Hematopoietic multipotent progenitor cell treated with erythropoietin and hydrocortisone succinate and interleukin-3 and kit ligand, for 17 days (in vitro differentiated cells): Measurements from ENCODE around the gene RHBDD3.
A peak's percentile ranks its signal among the peaks of the same experiment; 100 is the strongest.
"Not testable (repeated sequence)": the region's sequence is repeated elsewhere in the genome, so short reads cannot be mapped to it uniquely, and the experiment has no call there.

Experiments
- DNase-seq: peaks from one replicate; pipeline ENCODE4 v3.0.0-alpha.2; 2015; ENCODE audit warnings: low spot score

RHBDD3 gene

GRCh38 chr22:29251981-29252911, 15.5 kb downstream of the RHBDD3 start:
- no peak for DNase-seq

GRCh38 chr22:29251265-29251664, 16.5 kb downstream of the RHBDD3 start:
- DNase-seq: no peak

GRCh38 chr22:29247891-29248290, 19.9 kb downstream of the RHBDD3 start:
- DNase-seq: not testable (repeated sequence)

- peak; percentile 82 for DNase-seq
Observed at GRCh38 chr22:29245626-29246385, 22.0 kb downstream of the RHBDD3 start.

- peak; percentile 8 for DNase-seq
Observed at GRCh38 chr22:29244785-29245625, 22.8 kb downstream of the RHBDD3 start.

GRCh38 chr22:29243874-29244446, 23.8 kb downstream of the RHBDD3 start:
- DNase-seq: no peak

- DNase-seq: not testable (repeated sequence)
Observed at GRCh38 chr22:29240481-29240880, 27.3 kb downstream of the RHBDD3 start.

GRCh38 chr22:29233277-29233877, 34.4 kb downstream of the RHBDD3 start:
- DNase-seq: no peak

- no peak for DNase-seq
Observed at GRCh38 chr22:29231971-29232959, 35.5 kb downstream of the RHBDD3 start.

- no peak for DNase-seq
Observed at GRCh38 chr22:29230972-29231875, 36.6 kb downstream of the RHBDD3 start.

GRCh38 chr22:29226351-29226981, 41.3 kb downstream of the RHBDD3 start:
- no peak for DNase-seq

GRCh38 chr22:29225422-29226090, 42.2 kb downstream of the RHBDD3 start:
- DNase-seq: no peak

- no peak for DNase-seq
Observed at GRCh38 chr22:29224859-29225410, 42.8 kb downstream of the RHBDD3 start.

GRCh38 chr22:29224121-29224858, 43.5 kb downstream of the RHBDD3 start:
- no peak for DNase-seq

GRCh38 chr22:29219881-29220670, 47.7 kb downstream of the RHBDD3 start:
- DNase-seq: no peak

GRCh38 chr22:29219409-29219782, 48.4 kb downstream of the RHBDD3 start:
- not testable (repeated sequence) for DNase-seq
